Psoas muscle (tissue), 8 donors: ENCODE measurements around the gene IFI6. TPM values are rescaled to one million over a fixed set of nuclear protein-coding genes. Genes with fewer than 3 reads are reported as not detected.

Experiments
- ATAC-seq, 4 donors: fragments of 200-7000 bp; cut with Tn5 transposase; one replicate each; pipeline ENCODE4 v1.9.1; 2020; ENCODE audit warnings: moderate library complexity in 3 of 4, mild to moderate bottlenecking in 2 of 4
- DNase-seq, 2 donors: peaks; one replicate each; pipeline ENCODE4 v3.0.0-alpha.2; 2020
- H3K27ac ChIP-seq: fragments of 200-600 bp; one replicate; pipeline ENCODE4 v1.8.0; 2022
- H3K27me3 ChIP-seq, 3 donors: fragments of 200-600 bp in 1 of 3; one replicate each; pipeline versions ENCODE4 v1.6.1 to v1.8.0; 2013 to 2022; ENCODE audit warnings: low read length in 2 of 3, mild to moderate bottlenecking in 2 of 3, moderate library complexity in 1 of 3; ENCODE audit not compliant: insufficient read depth in 3 of 3
- H3K36me3 ChIP-seq, 2 donors: fragments of 200-600 bp in 1 of 2; one replicate each; pipeline versions ENCODE4 v1.6.1 to v1.8.0; 2013 to 2022; ENCODE audit warnings: low read depth in 1 of 2, mild to moderate bottlenecking in 1 of 2, moderate library complexity in 1 of 2; ENCODE audit not compliant: insufficient read depth in 1 of 2
- H3K4me1 ChIP-seq: fragments of 200-600 bp; one replicate; pipeline ENCODE4 v1.8.0; 2022
- H3K4me3 ChIP-seq: fragments of 200-600 bp; one replicate; pipeline ENCODE4 v1.8.0; 2022; ENCODE audit warnings: mild to moderate bottlenecking
- H3K9me3 ChIP-seq: fragments of 200-600 bp; one replicate; pipeline ENCODE4 v1.8.0; 2022
- CTCF ChIP-seq: fragments of 200-600 bp; IDR thresholded peaks from one replicate; pipeline ENCODE4 v1.8.0; 2022; ENCODE audit warnings: antibody characterized with exemption
- WGBS, 3 donors: extraction: QIAGEN DNeasy Blood & Tissue Kit; methylation state at CpG; one replicate each; pipeline versions ENCODE4 v1.1.6 to v1.1.7; 2013; 5-methylcytosine and 5-hydroxymethylcytosine counted together
- intact Hi-C, 2 donors: fragments of 100-400 bp; cut with DNase I; formaldehyde crosslinking; loops; one replicate each; pipeline versions ENCODE4 v1.11.0 to v1.14.2; 2022
- polyA plus RNA-seq, 3 donors: library from polyadenylated mRNA; stranded (reverse); fragments of 200-250 nt; gene quantifications; one replicate each; pipeline ENCODE4 v1.2.3, GENCODE V29; 2013
- total RNA-seq, 4 donors: library from RNA; stranded (reverse); fragmentation: NEBNext Ultra II Directional in 2 of 4; extraction: Animal tissue kit (Norgen Biotek cat#: 25700) in 2 of 4; gene quantifications; one replicate each; pipeline versions ENCODE4 v1.2.1 to v1.2.4, GENCODE V29; 2021 to 2023
- donor health status: healthy with polysubstance abuse.
- donor health status: DM: no; HTN: no; CAD: no; lungs with moderate emphysema.
- donor health status: Bipolar disorder and iron deficiency.
- donor health status: healthy.
- donor health status: DM: yes; HTN: yes; CAD: no.
- donor health status: DM: no; HTN: no; CAD: no.
- donor health status: DM: no; HTN: no; CAD: no.
- donor health status: DM: yes; HTN: yes; CAD: no.

IFI6 gene
- total and polyA plus RNA-seq, 7 donors, result 7.8 to 25.8 (median 18.6) TPM

- DNase-seq (no peak), ATAC-seq (no peak)
- Histone ChIP-seq H3K9me3 (no peaks in the 10 kb centered on the region), H3K4me3 (no peak overlapping the region), H3K4me1 (no peaks in the 10 kb centered on the region), H3K36me3 (no peaks in the 10 kb centered on the region), H3K27ac (no peak overlapping the region), H3K27me3 (no peaks in the 10 kb centered on the region)
- no peak for TF ChIP-seq CTCF
- intact Hi-C loops, result no loop called here
- WGBS, 3 donors, result 63 to 72% (median 71%) methylated on average over 2 of the region's 2 CpGs
Observed at GRCh38 chr1:27690183-27690582, 18.2 kb upstream of the IFI6 start.

- intact Hi-C loops, result no loop called here
- TF ChIP-seq CTCF, result no peak
- ATAC-seq, result no peak
- no peaks in the 10 kb centered on the region for H3K9me3 ChIP-seq
- no peaks in the 10 kb centered on the region for H3K4me1 ChIP-seq
- 35 to 49% (median 36%) methylated on average over 4 of the region's 4 CpGs for WGBS, 3 donors
- DNase-seq, result no peak
- H3K36me3 ChIP-seq, result no peaks in the 10 kb centered on the region
- no peak overlapping the region for H3K4me3 ChIP-seq
- no peaks in the 10 kb centered on the region for H3K27me3 ChIP-seq
- H3K27ac ChIP-seq, result no peak overlapping the region
Observed at GRCh38 chr1:27689423-27690173, 17.6 kb upstream of the IFI6 start.

- Histone ChIP-seq H3K27ac (no peak overlapping the region), H3K4me3 (no peak overlapping the region), H3K4me1 (no peaks in the 10 kb centered on the region), H3K9me3 (no peaks in the 10 kb centered on the region), H3K27me3 (peaks cover 0 to 2% (median 0%) of the 10 kb centered on the region in 3 donors), H3K36me3 (no peaks in the 10 kb centered on the region)
- TF ChIP-seq CTCF, result no peak
- DNase-seq (no peak), ATAC-seq (no peak)
- WGBS, 3 donors, result 95 to 98% (median 95%) methylated on average over 5 of the region's 5 CpGs
- intact Hi-C loops, result no loop called here
Observed at GRCh38 chr1:27687906-27688305, 15.9 kb upstream of the IFI6 start.

- Histone ChIP-seq H3K27me3 (peaks cover 0 to 2% (median 0%) of the 10 kb centered on the region in 3 donors), H3K9me3 (no peaks in the 10 kb centered on the region), H3K36me3 (no peaks in the 10 kb centered on the region), H3K27ac (no peak overlapping the region), H3K4me1 (no peaks in the 10 kb centered on the region), H3K4me3 (no peak overlapping the region)
- ATAC-seq (peak in 1 of 4 donors; percentile 19), DNase-seq (no peak)
- WGBS, 3 donors, result 63 to 71% (median 69%) methylated on average over 21 of the region's 21 CpGs
- TF ChIP-seq CTCF, result no peak
- intact Hi-C loops, result no loop called here
Observed at GRCh38 chr1:27686223-27686990, 14.4 kb upstream of the IFI6 start.
